HEK293 (cell line): ENCODE data around the gene PARK7.
A peak's percentile ranks its signal among the peaks of the same experiment; 100 is the strongest.

Experiments
- ATF2 ChIP-seq: fragments of 450-650 bp; formaldehyde crosslinking; IDR thresholded peaks from 2 replicates; pipeline ENCODE4 v1.5.1; 2016; ENCODE audit warnings: missing biosample characterization, missing genetic modification characterization, low read depth
- FEZF1 ChIP-seq: fragments of 450-650 bp; formaldehyde crosslinking; IDR thresholded peaks from 2 replicates; pipeline ENCODE4 v1.5.1; 2016; ENCODE audit warnings: missing biosample characterization, missing genetic modification characterization
- GLI4 ChIP-seq: fragments of 450-650 bp; formaldehyde crosslinking; IDR thresholded peaks from 2 replicates; pipeline ENCODE4 v1.5.1; 2016; ENCODE audit warnings: missing biosample characterization, missing genetic modification characterization
- GLIS2 ChIP-seq: fragments of 450-650 bp; formaldehyde crosslinking; IDR thresholded peaks from 2 replicates; pipeline ENCODE4 v1.5.1; 2016; ENCODE audit warnings: missing biosample characterization, missing genetic modification characterization
- MEIS1 ChIP-seq: sonication (generic); formaldehyde crosslinking; IDR thresholded peaks from 2 replicates; pipeline ENCODE4 v1.8.1; 2022; ENCODE audit warnings: missing genetic modification reagents, mild to moderate bottlenecking, borderline replicate concordance
- OSR2 ChIP-seq: fragments of 450-650 bp; formaldehyde crosslinking; IDR thresholded peaks from 2 replicates; pipeline ENCODE4 v1.5.1; 2016; ENCODE audit warnings: missing biosample characterization, missing genetic modification characterization
- PRDM1 ChIP-seq: fragments of 450-650 bp; formaldehyde crosslinking; IDR thresholded peaks from 2 replicates; pipeline ENCODE4; 2016; ENCODE audit warnings: missing biosample characterization, missing genetic modification characterization
- RBAK ChIP-seq: fragments of 450-650 bp; formaldehyde crosslinking; IDR thresholded peaks from 2 replicates; pipeline ENCODE4 v1.5.1; 2016; ENCODE audit warnings: missing biosample characterization, missing genetic modification characterization
- SALL2 ChIP-seq: fragments of 450-650 bp; formaldehyde crosslinking; IDR thresholded peaks from 2 replicates; pipeline ENCODE4 v1.5.0; 2017; ENCODE audit warnings: missing biosample characterization, mild to moderate bottlenecking, missing genetic modification characterization, borderline replicate concordance
- TCF7L2 ChIP-seq: IDR thresholded peaks from 2 replicates; pipeline ENCODE4 v1.6.1; 2011; ENCODE audit warnings: low read depth, mild to moderate bottlenecking, inconsistent platforms, low read length, moderate library complexity, borderline replicate concordance
- ZBTB26 ChIP-seq: fragments of 450-650 bp; formaldehyde crosslinking; optimal IDR thresholded peaks from 2 replicates; pipeline ENCODE3; 2016; ENCODE audit warnings: missing biosample characterization, mild to moderate bottlenecking, missing genetic modification characterization
- ZBTB8A ChIP-seq: fragments of 450-650 bp; formaldehyde crosslinking; IDR thresholded peaks from 2 replicates; pipeline ENCODE4 v1.5.1; 2016; ENCODE audit warnings: missing biosample characterization, missing genetic modification characterization
- ZNF138 ChIP-seq: fragments of 450-650 bp; formaldehyde crosslinking; IDR thresholded peaks from 2 replicates; pipeline ENCODE4 v1.5.1; 2016; ENCODE audit warnings: missing biosample characterization, missing genetic modification characterization, borderline replicate concordance
- ZNF155 ChIP-seq: fragments of 450-650 bp; formaldehyde crosslinking; IDR thresholded peaks from 2 replicates; pipeline ENCODE4 v1.5.1; 2016; ENCODE audit warnings: missing biosample characterization, missing genetic modification characterization
- ZNF174 ChIP-seq: fragments of 450-650 bp; formaldehyde crosslinking; IDR thresholded peaks from 2 replicates; pipeline ENCODE4 v1.5.0; 2017; ENCODE audit warnings: missing biosample characterization, mild to moderate bottlenecking, missing genetic modification characterization
- ZNF175 ChIP-seq: fragments of 450-650 bp; formaldehyde crosslinking; IDR thresholded peaks from 2 replicates; pipeline ENCODE4 v1.5.1; 2016; ENCODE audit warnings: missing biosample characterization, missing genetic modification characterization
- ZNF184 ChIP-seq: fragments of 450-650 bp; IDR thresholded peaks from 2 replicates; pipeline ENCODE4 v1.5.1; 2018; ENCODE audit warnings: missing biosample characterization, mild to moderate bottlenecking, missing genetic modification characterization
- ZNF2 ChIP-seq: fragments of 450-650 bp; formaldehyde crosslinking; IDR thresholded peaks from 2 replicates; pipeline ENCODE4 v1.5.1; 2016; ENCODE audit warnings: missing biosample characterization, missing genetic modification characterization
- ZNF239 ChIP-seq: fragments of 450-650 bp; formaldehyde crosslinking; IDR thresholded peaks from 2 replicates; pipeline ENCODE4 v1.5.1; 2016; ENCODE audit warnings: missing biosample characterization, missing genetic modification characterization
- ZNF350 ChIP-seq: fragments of 450-650 bp; formaldehyde crosslinking; IDR thresholded peaks from 2 replicates; pipeline ENCODE4 v1.5.0; 2017; ENCODE audit warnings: missing biosample characterization, mild to moderate bottlenecking, missing genetic modification characterization
- ZNF416 ChIP-seq: fragments of 450-650 bp; formaldehyde crosslinking; IDR thresholded peaks from 2 replicates; pipeline ENCODE4 v1.5.1; 2016; ENCODE audit warnings: missing biosample characterization, missing genetic modification characterization
- ZNF423 ChIP-seq: fragments of 450-650 bp; formaldehyde crosslinking; IDR thresholded peaks from 2 replicates; pipeline ENCODE4 v1.5.1; 2016; ENCODE audit warnings: missing biosample characterization, missing genetic modification characterization
- ZNF48 ChIP-seq: fragments of 450-650 bp; formaldehyde crosslinking; IDR thresholded peaks from 2 replicates; pipeline ENCODE4 v1.5.1; 2016; ENCODE audit warnings: missing biosample characterization, missing genetic modification characterization
- ZNF510 ChIP-seq: fragments of 450-650 bp; formaldehyde crosslinking; IDR thresholded peaks from 2 replicates; pipeline ENCODE4 v1.5.1; 2018; ENCODE audit warnings: mild to moderate bottlenecking, missing genetic modification characterization, missing biosample characterization; ENCODE audit not compliant: insufficient replicate concordance
- ZNF548 ChIP-seq: fragments of 450-650 bp; formaldehyde crosslinking; IDR thresholded peaks from 2 replicates; pipeline ENCODE4 v1.5.1; 2016; ENCODE audit warnings: missing biosample characterization, missing genetic modification characterization
- ZNF580 ChIP-seq: fragments of 450-650 bp; formaldehyde crosslinking; IDR thresholded peaks from 2 replicates; pipeline ENCODE4 v1.5.1; 2016; ENCODE audit warnings: missing biosample characterization, missing genetic modification characterization
- ZNF585B ChIP-seq: fragments of 450-650 bp; formaldehyde crosslinking; IDR thresholded peaks from 2 replicates; pipeline ENCODE4 v1.5.1; 2016; ENCODE audit warnings: missing biosample characterization, missing genetic modification characterization
- ZNF621 ChIP-seq: fragments of 450-650 bp; formaldehyde crosslinking; IDR thresholded peaks from 2 replicates; pipeline ENCODE4 v1.5.1; 2017; ENCODE audit warnings: missing biosample characterization, missing genetic modification characterization
- ZNF624 ChIP-seq: fragments of 450-650 bp; formaldehyde crosslinking; IDR thresholded peaks from 2 replicates; pipeline ENCODE4 v1.5.1; 2017; ENCODE audit warnings: missing biosample characterization, missing genetic modification characterization
- ZNF660 ChIP-seq: fragments of 450-650 bp; IDR thresholded peaks from 2 replicates; pipeline ENCODE4 v1.5.1; 2018; ENCODE audit warnings: missing biosample characterization, mild to moderate bottlenecking, missing genetic modification characterization
- ZNF664 ChIP-seq: fragments of 450-650 bp; formaldehyde crosslinking; IDR thresholded peaks from 2 replicates; pipeline ENCODE4 v1.5.1; 2016; ENCODE audit warnings: missing biosample characterization, missing genetic modification characterization
- ZNF777 ChIP-seq: fragments of 450-650 bp; formaldehyde crosslinking; IDR thresholded peaks from 2 replicates; pipeline ENCODE4 v1.5.1; 2017; ENCODE audit warnings: missing biosample characterization, missing genetic modification characterization, borderline replicate concordance
- ZNF792 ChIP-seq: fragments of 450-650 bp; formaldehyde crosslinking; IDR thresholded peaks from 2 replicates; pipeline ENCODE4 v1.5.1; 2016; ENCODE audit warnings: missing biosample characterization, missing genetic modification characterization
- ZSCAN4 ChIP-seq: fragments of 450-650 bp; formaldehyde crosslinking; IDR thresholded peaks from 2 replicates; pipeline ENCODE4 v1.5.1; 2017; ENCODE audit warnings: missing biosample characterization, missing genetic modification characterization
- TF ChIP-seq, protein P1 (sequence below): fragments of 450-650 bp; formaldehyde crosslinking; IDR thresholded peaks from 2 replicates; pipeline ENCODE4 v1.5.1; 2017; ENCODE audit warnings: missing biosample characterization, missing genetic modification characterization
- TF ChIP-seq, protein P2 (sequence below): fragments of 450-650 bp; formaldehyde crosslinking; IDR thresholded peaks from 2 replicates; pipeline ENCODE4 v1.5.1; 2017; ENCODE audit warnings: missing biosample characterization, mild to moderate bottlenecking, missing genetic modification characterization, moderate library complexity

Gene PARK7

DNA sequence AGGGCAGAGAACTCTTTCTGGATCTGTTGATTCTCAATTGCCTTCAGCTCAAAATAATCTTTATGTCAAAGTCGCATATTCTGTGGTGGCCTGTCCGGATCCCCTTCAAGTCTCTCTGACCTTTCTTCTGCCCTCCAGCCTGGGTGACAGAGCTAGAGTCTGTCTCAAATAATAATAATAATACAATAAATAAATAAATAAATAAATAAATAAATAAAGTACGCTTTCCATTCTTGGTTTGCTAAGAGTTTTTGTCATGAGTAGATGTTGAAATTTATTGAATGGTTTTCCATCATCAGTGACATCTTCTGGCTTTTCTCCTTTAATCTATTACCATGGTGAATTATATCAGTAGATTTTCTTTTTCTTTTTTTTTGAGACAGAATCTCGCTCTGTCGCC lies 33.9 kb downstream of the PARK7 start (continued):
- no peak for TF ChIP-seq ZNF155
- TF ChIP-seq ZSCAN4 (tag by site-specific recombination), result no peak
- TF ChIP-seq, protein P1, sequence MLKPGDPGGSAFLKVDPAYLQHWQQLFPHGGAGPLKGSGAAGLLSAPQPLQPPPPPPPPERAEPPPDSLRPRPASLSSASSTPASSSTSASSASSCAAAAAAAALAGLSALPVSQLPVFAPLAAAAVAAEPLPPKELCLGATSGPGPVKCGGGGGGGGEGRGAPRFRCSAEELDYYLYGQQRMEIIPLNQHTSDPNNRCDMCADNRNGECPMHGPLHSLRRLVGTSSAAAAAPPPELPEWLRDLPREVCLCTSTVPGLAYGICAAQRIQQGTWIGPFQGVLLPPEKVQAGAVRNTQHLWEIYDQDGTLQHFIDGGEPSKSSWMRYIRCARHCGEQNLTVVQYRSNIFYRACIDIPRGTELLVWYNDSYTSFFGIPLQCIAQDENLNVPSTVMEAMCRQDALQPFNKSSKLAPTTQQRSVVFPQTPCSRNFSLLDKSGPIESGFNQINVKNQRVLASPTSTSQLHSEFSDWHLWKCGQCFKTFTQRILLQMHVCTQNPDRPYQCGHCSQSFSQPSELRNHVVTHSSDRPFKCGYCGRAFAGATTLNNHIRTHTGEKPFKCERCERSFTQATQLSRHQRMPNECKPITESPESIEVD (tag by site-specific recombination), result no peak
- no peak for TF ChIP-seq MEIS1 (CRISPR knock-in tag)
- no peak for TF ChIP-seq ZBTB26 (tag by site-specific recombination)
- no peak for TF ChIP-seq ZNF660
- TF ChIP-seq ZNF350 (tag by site-specific recombination), result no peak
- 0 out of 2 replicates have a peak, but pooled peaks have one; percentile 19 for TF ChIP-seq RBAK (tag by site-specific recombination)
- no peak for TF ChIP-seq ZNF416 (tag by site-specific recombination)
- no peak for TF ChIP-seq ZNF792
- TF ChIP-seq ZNF423 (tag by site-specific recombination), result no peak
- no peak for TF ChIP-seq ZNF184 (tag by site-specific recombination)
- TF ChIP-seq ZNF239 (tag by site-specific recombination), result no peak
- TF ChIP-seq ZNF548 (tag by site-specific recombination), result no peak
- 0 out of 2 replicates have a peak, but pooled peaks have one; percentile 21 for TF ChIP-seq ZNF664 (tag by site-specific recombination)
- no peak for TF ChIP-seq TCF7L2
- TF ChIP-seq ZNF624, result no peak
- TF ChIP-seq ZNF48, result no peak
- no peak for TF ChIP-seq PRDM1 (tag by site-specific recombination)
- TF ChIP-seq, protein P2, sequence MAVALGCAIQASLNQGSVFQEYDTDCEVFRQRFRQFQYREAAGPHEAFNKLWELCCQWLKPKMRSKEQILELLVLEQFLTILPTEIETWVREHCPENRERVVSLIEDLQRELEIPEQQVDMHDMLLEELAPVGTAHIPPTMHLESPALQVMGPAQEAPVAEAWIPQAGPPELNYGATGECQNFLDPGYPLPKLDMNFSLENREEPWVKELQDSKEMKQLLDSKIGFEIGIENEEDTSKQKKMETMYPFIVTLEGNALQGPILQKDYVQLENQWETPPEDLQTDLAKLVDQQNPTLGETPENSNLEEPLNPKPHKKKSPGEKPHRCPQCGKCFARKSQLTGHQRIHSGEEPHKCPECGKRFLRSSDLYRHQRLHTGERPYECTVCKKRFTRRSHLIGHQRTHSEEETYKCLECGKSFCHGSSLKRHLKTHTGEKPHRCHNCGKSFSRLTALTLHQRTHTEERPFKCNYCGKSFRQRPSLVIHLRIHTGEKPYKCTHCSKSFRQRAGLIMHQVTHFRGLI (tag by site-specific recombination), result no peak
- no peak for TF ChIP-seq ZNF777
- no peak for TF ChIP-seq GLIS2 (tag by site-specific recombination)
- no peak for TF ChIP-seq ZNF580 (tag by site-specific recombination)
- TF ChIP-seq ZNF2 (tag by site-specific recombination), result no peak
- TF ChIP-seq ZNF621 (tag by site-specific recombination), result no peak
- no peak for TF ChIP-seq ZNF174
- TF ChIP-seq ZNF138, result no peak
- no peak for TF ChIP-seq OSR2 (tag by site-specific recombination)
- no peak for TF ChIP-seq GLI4 (tag by site-specific recombination)
- no peak for TF ChIP-seq ZNF510 (tag by site-specific recombination)
- TF ChIP-seq ZBTB8A, result 0 out of 2 replicates have a peak, but pooled peaks have one; percentile 51
- no peak for TF ChIP-seq ATF2 (tag by site-specific recombination)
- TF ChIP-seq FEZF1 (tag by site-specific recombination), result no peak
- no peak for TF ChIP-seq ZNF175 (tag by site-specific recombination)
- no peak for TF ChIP-seq SALL2
- no peak for TF ChIP-seq ZNF585B (tag by site-specific recombination)
